Mucosa of rectum (tissue), 2 donors: ENCODE measurements around the gene MAB21L4.

Experiments
- H3K27ac ChIP-seq, 2 donors: one replicate each; pipeline ENCODE4 v1.7.0; 2013; ENCODE audit warnings: inconsistent platforms in 2 of 2, low read depth in 2 of 2, low read length in 2 of 2
- H3K27me3 ChIP-seq, 2 donors: one replicate each; pipeline ENCODE4 v1.7.0; 2013; ENCODE audit warnings: low read length in 2 of 2; ENCODE audit not compliant: control insufficient read depth in 2 of 2, insufficient read depth in 2 of 2
- H3K36me3 ChIP-seq, 2 donors: one replicate each; pipeline ENCODE4 v1.7.0; 2013; ENCODE audit warnings: low read length in 2 of 2; ENCODE audit not compliant: control insufficient read depth in 2 of 2, insufficient read depth in 2 of 2
- H3K4me1 ChIP-seq, 2 donors: one replicate each; pipeline ENCODE4 v1.7.0; 2013; ENCODE audit warnings: low read length in 2 of 2, mild to moderate bottlenecking in 1 of 2; ENCODE audit not compliant: control insufficient read depth in 2 of 2, insufficient read depth in 2 of 2
- H3K4me3 ChIP-seq, 2 donors: one replicate each; pipeline ENCODE4 v1.7.0; 2013; ENCODE audit warnings: low read length in 2 of 2
- H3K9ac ChIP-seq, 2 donors: one replicate each; pipeline ENCODE4 v1.7.0; 2013; ENCODE audit warnings: low read length in 2 of 2, low read depth in 1 of 2, mild to moderate bottlenecking in 1 of 2
- H3K9me3 ChIP-seq, 2 donors: one replicate each; pipeline ENCODE4 v1.7.0; 2013; ENCODE audit warnings: low read length in 2 of 2; ENCODE audit not compliant: control insufficient read depth in 2 of 2
- donor health status: healthy.
- donor health status: Normal muscosa, but diverticular disease.

Gene MAB21L4

DNA sequence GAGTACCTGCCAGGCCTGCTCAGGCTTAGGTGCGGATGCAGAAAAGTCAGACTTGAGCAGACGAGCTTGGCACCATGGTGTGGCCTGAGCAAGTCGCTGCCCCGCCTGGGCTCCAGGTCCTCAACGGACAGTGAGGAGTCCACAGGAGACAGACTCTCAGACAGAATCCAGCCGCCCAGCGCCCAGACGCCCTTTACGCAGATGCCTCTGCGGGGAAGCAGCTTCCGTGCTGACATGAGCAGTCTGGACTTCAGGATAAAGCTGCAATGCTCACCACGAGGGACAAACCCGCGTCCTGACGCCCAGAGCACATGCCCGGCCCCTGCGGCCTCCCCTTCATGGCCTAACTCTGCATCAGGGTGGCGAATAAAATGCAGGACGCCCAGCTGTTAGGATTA lies 3.5 kb upstream of the MAB21L4 start:
- Histone ChIP-seq H3K9ac (no peak overlapping the region), H3K4me3 (no peak overlapping the region), H3K27ac (no peak overlapping the region), H3K27me3 (peaks cover 3 to 6% of the 10 kb centered on the region in 2 donors), H3K4me1 (peaks cover 4 to 22% of the 10 kb centered on the region in 2 donors), H3K36me3 (no peaks in the 10 kb centered on the region), H3K9me3 (no peaks in the 10 kb centered on the region)

DNA sequence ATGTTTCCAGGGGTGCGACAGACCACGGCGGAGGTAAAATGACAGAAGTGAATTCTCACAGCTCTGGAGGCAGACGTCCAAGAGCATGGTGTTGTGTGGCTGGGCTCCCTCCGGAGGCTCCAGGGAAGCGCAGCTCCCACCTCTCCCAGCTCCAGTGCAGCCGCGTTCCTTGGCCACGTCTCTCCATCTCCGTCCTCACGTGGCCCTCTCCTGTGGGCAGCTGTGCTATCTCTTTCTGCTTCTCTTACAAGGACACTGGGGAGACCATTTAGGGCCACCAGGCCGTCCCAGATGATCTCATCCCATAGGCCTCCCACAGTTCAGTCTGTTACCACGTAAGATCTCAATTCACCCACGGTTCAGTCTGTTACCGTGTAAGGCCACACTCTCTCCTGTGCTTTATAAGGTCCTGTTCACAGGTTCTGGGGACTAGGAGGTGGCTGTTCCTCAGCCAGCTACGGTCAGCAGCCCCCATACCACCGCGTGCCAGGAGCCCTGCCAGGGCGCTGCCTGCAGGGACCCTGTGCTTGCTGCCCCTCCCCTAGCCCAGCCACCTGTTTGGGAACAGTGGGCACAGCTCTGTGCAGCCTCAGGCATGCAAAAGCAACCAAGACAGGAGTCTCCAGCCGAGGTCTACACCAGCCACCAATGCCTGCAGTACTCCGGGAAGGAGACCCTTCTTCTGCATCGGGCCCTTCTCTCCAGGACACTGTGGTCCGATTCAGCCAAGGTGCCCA lies 2.9 kb upstream of the MAB21L4 start:
- no peak overlapping the region for H3K4me3 ChIP-seq
- no peak overlapping the region for H3K27ac ChIP-seq
- H3K36me3 ChIP-seq, result no peaks in the 10 kb centered on the region
- peaks cover 4 to 22% of the 10 kb centered on the region in 2 donors for H3K4me1 ChIP-seq
- peaks cover 3 to 6% of the 10 kb centered on the region in 2 donors for H3K27me3 ChIP-seq
- H3K9me3 ChIP-seq, result no peaks in the 10 kb centered on the region
- no peak overlapping the region for H3K9ac ChIP-seq

GRCh38 chr2:240898108-240898730 lies 2.3 kb upstream of the MAB21L4 start:
- Histone ChIP-seq H3K9ac (no peak overlapping the region), H3K27ac (peak overlapping the region in 1 of 2 donors; percentile 38), H3K36me3 (no peaks in the 10 kb centered on the region)

DNA sequence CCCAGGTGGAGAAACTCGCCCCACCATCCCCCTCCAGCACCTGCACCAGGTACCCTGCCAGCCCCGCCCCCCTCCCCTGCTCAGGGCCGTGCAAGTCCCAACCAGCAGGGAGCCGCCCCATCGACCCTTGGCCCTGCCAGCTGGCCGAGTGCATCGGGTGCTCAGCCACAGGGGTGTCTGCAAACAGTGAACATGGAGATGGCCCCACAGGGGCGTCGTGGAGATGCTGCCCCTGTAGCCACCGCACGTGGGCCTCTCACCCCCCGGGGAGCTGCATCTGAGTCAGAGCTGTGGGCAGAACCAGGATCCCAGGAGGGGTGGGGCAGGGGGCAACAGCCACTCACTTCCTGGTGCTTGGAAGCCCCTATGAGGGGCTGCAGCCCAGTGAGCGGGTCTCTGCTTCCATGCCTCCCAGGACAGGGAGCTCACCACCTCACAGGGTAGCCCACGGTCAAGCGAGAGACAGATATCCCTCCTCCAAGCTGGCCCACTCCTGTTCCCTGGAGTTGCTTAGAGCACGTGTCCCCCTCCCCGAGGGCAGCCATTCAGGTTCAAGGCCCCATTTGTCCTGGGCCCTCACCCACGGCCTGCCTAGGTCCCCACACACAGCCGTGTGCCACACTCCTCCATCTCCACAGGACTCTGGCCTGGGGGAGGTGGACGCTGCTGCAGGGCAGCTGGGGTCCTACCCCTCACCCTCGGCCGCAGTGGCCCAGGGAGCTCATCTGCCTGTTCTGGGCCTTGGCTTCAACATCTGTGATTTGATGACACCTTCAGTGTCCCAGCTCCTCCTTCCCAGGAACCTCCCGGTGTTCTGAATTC lies 1.1 kb upstream of the MAB21L4 start:
- Histone ChIP-seq H3K9ac (no peak overlapping the region), H3K36me3 (no peaks in the 10 kb centered on the region), H3K27me3 (peaks cover 3% of the 10 kb centered on the region in 2 donors), H3K4me1 (peaks cover 7 to 23% of the 10 kb centered on the region in 2 donors), H3K9me3 (no peaks in the 10 kb centered on the region), H3K4me3 (no peak overlapping the region), H3K27ac (no peak overlapping the region)

More at GRCh38 chr2:240898108-240898730, 2.3 kb upstream of the MAB21L4 start:
- Histone ChIP-seq H3K4me3 (no peak overlapping the region), H3K4me1 (peaks cover 7 to 25% of the 10 kb centered on the region in 2 donors), H3K27me3 (peaks cover 3 to 4% of the 10 kb centered on the region in 2 donors), H3K9me3 (no peaks in the 10 kb centered on the region)

DNA sequence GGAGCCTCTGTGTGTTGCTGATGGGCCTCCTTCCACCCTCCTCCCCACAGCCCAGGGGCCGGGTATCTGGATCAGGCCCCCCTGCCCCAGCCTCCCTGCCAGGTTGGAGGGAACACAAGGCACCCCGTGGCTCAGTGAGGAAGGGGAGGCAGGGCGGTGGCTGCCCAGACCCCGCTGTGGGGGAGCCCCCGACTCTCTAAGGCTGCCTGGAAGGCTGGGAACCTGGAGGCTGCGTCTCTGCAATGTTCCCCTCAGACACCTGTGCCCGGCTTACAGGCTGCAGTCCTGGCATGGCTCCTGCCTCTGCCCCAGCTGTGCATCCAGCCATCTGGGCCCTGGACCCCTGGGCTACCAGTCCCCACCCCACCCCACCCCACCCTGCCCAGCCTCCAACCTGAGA lies 438 bp upstream of the MAB21L4 start:
- Histone ChIP-seq H3K9ac (peak overlapping the region in 1 of 2 donors; percentile 17), H3K27ac (no peak overlapping the region), H3K4me1 (peaks cover 7 to 29% of the 10 kb centered on the region in 2 donors), H3K4me3 (no peak overlapping the region), H3K9me3 (no peaks in the 10 kb centered on the region), H3K27me3 (no peaks in the 10 kb centered on the region), H3K36me3 (no peaks in the 10 kb centered on the region)

GRCh38 chr2:240894836-240895558 lies 959 bp downstream of the MAB21L4 start:
- H3K9ac ChIP-seq, result no peak overlapping the region
- no peaks in the 10 kb centered on the region for H3K9me3 ChIP-seq
- peaks cover 8 to 33% of the 10 kb centered on the region in 2 donors for H3K4me1 ChIP-seq
- H3K27ac ChIP-seq, result no peak overlapping the region
- no peaks in the 10 kb centered on the region for H3K36me3 ChIP-seq
- no peaks in the 10 kb centered on the region for H3K27me3 ChIP-seq
- peak overlapping the region in 1 of 2 donors; percentile 1 for H3K4me3 ChIP-seq

GRCh38 chr2:240894006-240894405 lies 1.9 kb downstream of the MAB21L4 start:
- H3K9ac ChIP-seq, result no peak overlapping the region
- peaks cover 17 to 43% of the 10 kb centered on the region in 2 donors for H3K4me1 ChIP-seq
- H3K27me3 ChIP-seq, result no peaks in the 10 kb centered on the region
- no peak overlapping the region for H3K4me3 ChIP-seq
- H3K36me3 ChIP-seq, result no peaks in the 10 kb centered on the region
- no peak overlapping the region for H3K27ac ChIP-seq
- H3K9me3 ChIP-seq, result no peaks in the 10 kb centered on the region

DNA sequence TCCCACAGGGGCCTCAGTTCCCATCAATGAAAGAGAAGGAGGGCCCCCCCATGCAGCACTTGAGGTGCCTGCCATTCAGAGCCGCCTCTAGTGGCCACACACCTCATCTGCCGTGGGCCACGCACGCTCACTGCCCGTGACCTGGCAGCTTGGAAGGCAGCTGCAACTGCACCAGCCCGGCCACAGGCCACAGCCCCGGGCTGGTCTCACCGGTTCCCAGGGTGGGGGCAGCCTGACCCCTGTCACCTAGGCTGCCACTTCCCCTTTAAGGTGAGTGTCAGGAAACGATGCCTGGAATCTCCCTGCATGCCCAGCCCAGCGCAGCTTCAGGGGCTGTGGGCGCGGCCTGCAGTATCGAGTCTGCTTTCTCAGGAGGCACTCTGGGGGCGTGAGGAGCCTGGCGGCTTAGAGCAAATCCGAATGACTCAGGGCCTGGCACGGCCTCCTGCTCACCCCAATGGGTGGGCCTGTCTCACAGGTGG lies 2.6 kb downstream of the MAB21L4 start:
- no peaks in the 10 kb centered on the region for H3K27me3 ChIP-seq
- no peak overlapping the region for H3K27ac ChIP-seq
- no peaks in the 10 kb centered on the region for H3K9me3 ChIP-seq
- no peak overlapping the region for H3K4me3 ChIP-seq
- H3K9ac ChIP-seq, result no peak overlapping the region
- H3K4me1 ChIP-seq, result peaks cover 19 to 45% of the 10 kb centered on the region in 2 donors
- no peaks in the 10 kb centered on the region for H3K36me3 ChIP-seq

DNA sequence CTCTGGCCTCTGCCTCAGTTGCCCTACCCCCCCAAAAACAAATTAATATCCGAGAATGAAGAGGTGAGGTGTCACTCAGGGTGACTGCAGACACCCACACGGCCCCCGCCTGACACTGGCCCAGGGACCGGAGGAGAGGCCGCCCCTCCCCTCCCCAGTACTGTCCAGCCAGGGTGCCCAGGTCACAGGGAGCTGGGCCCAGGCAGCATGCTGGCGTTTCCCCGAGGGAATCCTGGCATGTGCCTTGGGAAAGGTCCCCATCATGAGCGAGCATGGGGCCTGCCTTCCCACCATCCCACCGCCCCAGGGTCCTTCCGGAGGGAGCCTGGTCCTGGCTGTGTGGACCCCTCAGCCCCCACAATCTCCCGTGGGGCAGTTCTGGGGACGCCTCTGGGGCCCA lies 3.0 kb downstream of the MAB21L4 start:
- Histone ChIP-seq H3K36me3 (no peaks in the 10 kb centered on the region), H3K9me3 (no peaks in the 10 kb centered on the region), H3K9ac (no peak overlapping the region), H3K27ac (no peak overlapping the region), H3K27me3 (no peaks in the 10 kb centered on the region), H3K4me3 (no peak overlapping the region), H3K4me1 (peaks cover 19 to 45% of the 10 kb centered on the region in 2 donors)
